ENCODE results near the gene TNMD.

- TF ChIP-seq HDAC2 (IDR thresholded peaks at IDR 0.05), result no peak
- no peak for TF ChIP-seq POLR2AphosphoS2 (IDR thresholded peaks at IDR 0.05; ENCODE audit: low read depth, low read length)
- no peak for TF ChIP-seq CTCF (IDR thresholded peaks at IDR 0.05 in 2 of 3, conservative IDR thresholded peaks at IDR 0.05 in 1 of 3; ENCODE audit: control insufficient read depth in 2 of 3, extremely low read depth in 1 of 3, insufficient read depth in 1 of 3, low read depth in 3 of 3, low read length in 3 of 3)
- TF ChIP-seq ATF3 (IDR thresholded peaks at IDR 0.05; ENCODE audit: borderline replicate concordance, extremely low read depth, low read depth, low read length), result no peak
- no peak for TF ChIP-seq NFYA (IDR thresholded peaks at IDR 0.05; ENCODE audit: borderline replicate concordance, low read depth, low read length)
- no peak for TF ChIP-seq E2F4 (IDR thresholded peaks at IDR 0.05; ENCODE audit: low read depth, low read length)
- TF ChIP-seq BHLHE40 (IDR thresholded peaks at IDR 0.05; ENCODE audit: borderline replicate concordance in 1 of 2, low read depth in 2 of 2, low read length in 1 of 2), result no peak
- TF ChIP-seq ZNF384 (IDR thresholded peaks at IDR 0.05; ENCODE audit: borderline replicate concordance, low read depth, low read length), result no peak
- TF ChIP-seq GABPA (IDR thresholded peaks at IDR 0.05; ENCODE audit: low read depth), result no peak
- TF ChIP-seq NR2C2 (IDR thresholded peaks at IDR 0.05; ENCODE audit: borderline replicate concordance, control insufficient read depth, insufficient read length, low read depth), result no peak
- TF ChIP-seq REST (IDR thresholded peaks at IDR 0.05; ENCODE audit: low read depth, low read length), result no peak
Observed at GRCh38 chrX:100591256-100592051, 6.7 kb downstream of the TNMD start.

All from GM12878 (cell line).